ENCODE measurements around the gene C2CD4D.

C2CD4D gene

GRCh38 chr1:151807766-151808165 is 31.9 kb downstream of the C2CD4D start:
- H3K27me3 ChIP-seq (replicated peaks; ENCODE audit: insufficient read depth, low read length): no peaks in the 10 kb centered on the region
- H3K9ac ChIP-seq (ENCODE audit: low read length): no peak overlapping the region
- no peaks in the 10 kb centered on the region for H3F3A ChIP-seq (ENCODE audit: insufficient read depth, low read length)
- H3K27ac ChIP-seq (ENCODE audit: low read length): no peak overlapping the region
- no peak overlapping the region for H3K4me2 ChIP-seq (ENCODE audit: low read depth, low read length)
- no peaks in the 10 kb centered on the region for H4K20me1 ChIP-seq (ENCODE audit: insufficient read depth, low read length)
- H3K4me1 ChIP-seq (ENCODE audit: low read length): no peaks in the 10 kb centered on the region
- no peaks in the 10 kb centered on the region for H3K36me3 ChIP-seq (replicated peaks; ENCODE audit: insufficient read depth, low read length)
- no peak for TF ChIP-seq EZH2phosphoT487 (IDR thresholded peaks at IDR 0.05; ENCODE audit: low read length)
- no peak for TF ChIP-seq EZH2 (optimal IDR thresholded peaks at IDR 0.05; ENCODE audit: low read depth, low read length)
- no peak for TF ChIP-seq CTCF (IDR thresholded peaks at IDR 0.05; ENCODE audit: low read length)
- H3K9me2 ChIP-seq (replicated peaks; ENCODE audit: insufficient read depth, low read length): no peaks in the 10 kb centered on the region
- H2AFZ ChIP-seq (ENCODE audit: low read length): no peak overlapping the region
- H3K79me2 ChIP-seq (ENCODE audit: low read length): no peaks in the 10 kb centered on the region
- no peak overlapping the region for H3K4me3 ChIP-seq (ENCODE audit: low read length)
- no peak for DNase-seq
- H3K9me3 ChIP-seq (replicated peaks; ENCODE audit: insufficient read depth, low read length): no peaks in the 10 kb centered on the region

- H3K9me2 ChIP-seq (replicated peaks; ENCODE audit: insufficient read depth, low read length): no peaks in the 10 kb centered on the region
- H2AFZ ChIP-seq (ENCODE audit: low read length): no peak overlapping the region
- H3K4me2 ChIP-seq (ENCODE audit: low read depth, low read length): no peak overlapping the region
- H3K36me3 ChIP-seq (replicated peaks; ENCODE audit: insufficient read depth, low read length): no peaks in the 10 kb centered on the region
- no peaks in the 10 kb centered on the region for H3K79me2 ChIP-seq (ENCODE audit: low read length)
- no peaks in the 10 kb centered on the region for H4K20me1 ChIP-seq (ENCODE audit: insufficient read depth, low read length)
- no peak overlapping the region for H3K27ac ChIP-seq (ENCODE audit: low read length)
- H3K4me1 ChIP-seq (ENCODE audit: low read length): no peaks in the 10 kb centered on the region
- TF ChIP-seq EZH2phosphoT487 (IDR thresholded peaks at IDR 0.05; ENCODE audit: low read length) (no peak), CTCF (IDR thresholded peaks at IDR 0.05; ENCODE audit: low read length) (no peak), EZH2 (optimal IDR thresholded peaks at IDR 0.05; ENCODE audit: low read depth, low read length) (no peak)
- no peak overlapping the region for H3K4me3 ChIP-seq (ENCODE audit: low read length)
- no peaks in the 10 kb centered on the region for H3F3A ChIP-seq (ENCODE audit: insufficient read depth, low read length)
- no peaks in the 10 kb centered on the region for H3K9me3 ChIP-seq (replicated peaks; ENCODE audit: insufficient read depth, low read length)
- H3K27me3 ChIP-seq (replicated peaks; ENCODE audit: insufficient read depth, low read length): no peaks in the 10 kb centered on the region; the same call in 1 of the 2 replicates
- no peak for DNase-seq
- H3K9ac ChIP-seq (ENCODE audit: low read length): no peak overlapping the region
These were observed 32.5 kb downstream of the C2CD4D start for GRCh38 chr1:151807131-151807530.

GRCh38 chr1:151806170-151806569 is 33.5 kb downstream of the C2CD4D start:
- no peak overlapping the region for H3K9ac ChIP-seq (ENCODE audit: low read length)
- no peaks in the 10 kb centered on the region; the same call in 1 of the 2 replicates for H3K27me3 ChIP-seq (replicated peaks; ENCODE audit: insufficient read depth, low read length)
- H3K9me3 ChIP-seq (replicated peaks; ENCODE audit: insufficient read depth, low read length): no peaks in the 10 kb centered on the region
- H3K79me2 ChIP-seq (ENCODE audit: low read length): no peaks in the 10 kb centered on the region
- H3K27ac ChIP-seq (ENCODE audit: low read length): no peak overlapping the region
- no peaks in the 10 kb centered on the region for H3K4me1 ChIP-seq (ENCODE audit: low read length)
- no peaks in the 10 kb centered on the region for H4K20me1 ChIP-seq (ENCODE audit: insufficient read depth, low read length)
- no peak overlapping the region for H3K4me3 ChIP-seq (ENCODE audit: low read length)
- H3K4me2 ChIP-seq (ENCODE audit: low read depth, low read length): no peak overlapping the region
- H3F3A ChIP-seq (ENCODE audit: insufficient read depth, low read length): no peaks in the 10 kb centered on the region
- no peak for DNase-seq
- no peaks in the 10 kb centered on the region for H3K36me3 ChIP-seq (replicated peaks; ENCODE audit: insufficient read depth, low read length)
- no peak overlapping the region for H2AFZ ChIP-seq (ENCODE audit: low read length)
- no peaks in the 10 kb centered on the region for H3K9me2 ChIP-seq (replicated peaks; ENCODE audit: insufficient read depth, low read length)
- TF ChIP-seq EZH2phosphoT487 (IDR thresholded peaks at IDR 0.05; ENCODE audit: low read length): no peak
- no peak for TF ChIP-seq CTCF (IDR thresholded peaks at IDR 0.05; ENCODE audit: low read length)
- TF ChIP-seq EZH2 (optimal IDR thresholded peaks at IDR 0.05; ENCODE audit: low read depth, low read length): no peak

Data from MM.1S (cell line).